ENCODE results near the gene PACS2.

The PACS2 gene

DNA sequence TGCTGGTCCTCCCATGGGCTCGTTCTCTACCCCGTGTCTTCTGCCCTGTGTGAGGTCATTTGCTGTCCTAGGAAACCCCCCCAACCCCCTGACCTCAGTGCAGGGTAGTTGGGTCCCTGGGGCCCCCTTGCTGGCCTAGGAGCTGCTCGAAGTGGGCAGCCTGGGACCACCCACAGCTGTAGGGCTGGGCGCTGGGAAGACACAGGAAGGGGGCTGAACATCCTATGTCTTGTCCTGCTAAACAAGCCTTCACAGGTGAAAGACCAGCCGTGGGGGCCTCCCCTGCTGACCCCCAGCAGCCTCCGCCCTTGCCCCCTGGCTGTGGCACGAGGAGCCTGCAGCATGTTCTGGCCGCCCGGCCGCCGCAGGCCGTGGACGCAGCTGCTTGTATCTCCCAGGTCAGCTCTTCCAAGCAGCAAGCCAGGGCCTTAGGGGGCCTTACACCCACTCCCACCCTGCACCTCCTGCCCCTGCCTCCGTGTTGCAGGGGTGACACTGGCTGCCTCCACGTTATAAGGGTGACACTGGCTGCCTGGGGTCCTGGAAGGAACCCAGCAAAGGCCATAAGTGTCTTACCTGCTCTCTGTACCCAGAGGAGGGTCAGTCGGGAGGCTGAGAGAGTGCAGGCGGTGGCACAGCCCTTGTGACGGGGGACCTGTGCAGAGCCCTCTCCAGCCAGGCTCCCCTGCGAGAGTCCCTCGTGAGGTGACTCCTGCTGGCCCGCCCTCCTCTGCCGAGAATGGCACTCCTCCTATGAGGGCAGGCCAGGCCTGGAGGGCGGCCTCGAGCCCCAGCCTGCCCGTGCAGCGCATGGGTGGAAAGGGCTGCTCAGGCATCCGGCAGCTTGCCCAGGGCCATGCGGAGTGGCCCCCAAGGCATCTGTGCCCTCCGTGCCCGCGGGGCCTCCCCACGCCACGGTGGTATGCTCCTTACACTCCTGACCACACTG lies 72.3 kb downstream of the PACS2 start:
- DNase-seq (ENCODE audit: low spot score): no peak

DNA sequence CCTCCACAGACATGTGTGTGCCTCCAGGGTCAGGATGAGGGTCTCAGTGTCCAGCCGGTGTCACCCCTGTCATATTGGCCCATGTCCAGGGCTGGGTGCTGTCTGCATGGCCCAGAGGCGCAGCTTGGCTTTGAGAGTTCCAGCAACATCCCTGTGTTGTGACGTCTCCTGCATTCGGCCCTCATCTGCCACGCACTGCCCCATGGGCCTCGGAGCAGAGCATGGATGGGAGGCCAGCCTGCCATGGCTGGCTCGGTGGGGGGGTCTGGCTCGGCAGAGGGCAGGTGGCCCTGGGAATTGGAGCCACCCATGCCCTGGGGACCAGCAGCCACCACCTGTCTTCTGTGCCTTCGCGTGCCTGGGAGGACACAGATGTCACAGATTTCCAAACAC lies 73.0 kb downstream of the PACS2 start:
- DNase-seq (ENCODE audit: low spot score): no peak

DNA sequence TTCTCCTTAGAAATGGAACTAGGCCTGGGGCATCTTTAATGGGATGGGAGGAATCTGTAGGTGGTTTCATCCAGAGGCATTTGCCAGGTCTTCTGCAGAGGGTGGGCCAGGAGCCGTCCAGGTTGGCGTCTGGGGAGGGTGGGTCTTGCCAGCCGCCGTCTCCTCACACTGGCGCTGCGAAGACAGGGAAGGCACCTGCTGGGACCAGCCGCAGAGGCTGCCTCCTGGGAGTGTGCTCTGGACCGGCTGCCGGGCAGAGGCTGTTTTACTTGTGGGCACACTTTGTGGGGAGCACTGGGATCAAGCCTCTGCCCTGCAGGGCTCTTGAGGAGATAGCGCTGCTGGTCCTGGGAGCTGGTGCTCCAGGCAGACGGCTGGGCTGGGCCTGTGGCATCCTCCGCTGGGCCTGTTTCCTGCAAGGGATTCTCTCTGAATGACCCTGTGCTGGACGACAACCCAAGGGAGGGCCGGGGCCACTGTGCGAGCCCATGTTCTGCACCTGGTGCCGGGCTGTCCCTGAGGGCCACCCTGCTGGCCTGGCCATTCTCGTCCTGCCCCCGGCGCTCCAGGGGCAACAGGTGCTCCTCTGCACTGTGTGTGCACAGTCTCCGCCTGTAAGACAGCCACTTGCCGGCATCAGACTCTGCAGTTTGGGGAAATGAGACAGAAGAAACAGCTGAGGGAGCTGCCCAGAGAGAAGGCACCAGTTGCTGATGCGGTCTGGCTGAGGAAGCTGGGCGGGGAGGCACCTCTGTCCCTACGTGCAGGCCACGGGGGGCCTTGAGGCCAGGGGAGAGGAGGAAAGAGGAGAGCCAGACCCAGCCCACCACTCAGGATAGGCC lies 73.8 kb downstream of the PACS2 start:
- DNase-seq (ENCODE audit: low spot score): peak; percentile 47

DNA sequence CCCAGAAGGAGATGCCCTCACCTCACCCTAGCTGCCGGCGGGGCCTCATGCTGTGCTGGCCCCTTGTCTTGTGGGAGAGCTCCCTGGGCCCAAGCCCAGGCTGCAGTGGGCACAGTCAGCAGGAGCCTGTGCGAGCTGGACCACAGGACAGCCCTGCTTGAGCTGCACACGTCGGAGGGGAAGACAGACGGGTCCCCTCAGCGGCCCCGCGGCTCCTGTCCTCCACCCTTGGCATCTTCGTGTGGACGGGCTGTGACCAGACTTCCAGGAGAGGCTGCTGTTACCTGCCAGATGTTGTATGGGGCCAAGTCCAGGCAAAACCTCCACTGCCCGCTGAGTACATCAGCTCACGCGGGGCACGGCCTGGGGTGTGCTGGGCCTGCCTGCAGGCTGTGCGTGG lies 74.4 kb downstream of the PACS2 start:
- DNase-seq (ENCODE audit: low spot score): no peak

DNA sequence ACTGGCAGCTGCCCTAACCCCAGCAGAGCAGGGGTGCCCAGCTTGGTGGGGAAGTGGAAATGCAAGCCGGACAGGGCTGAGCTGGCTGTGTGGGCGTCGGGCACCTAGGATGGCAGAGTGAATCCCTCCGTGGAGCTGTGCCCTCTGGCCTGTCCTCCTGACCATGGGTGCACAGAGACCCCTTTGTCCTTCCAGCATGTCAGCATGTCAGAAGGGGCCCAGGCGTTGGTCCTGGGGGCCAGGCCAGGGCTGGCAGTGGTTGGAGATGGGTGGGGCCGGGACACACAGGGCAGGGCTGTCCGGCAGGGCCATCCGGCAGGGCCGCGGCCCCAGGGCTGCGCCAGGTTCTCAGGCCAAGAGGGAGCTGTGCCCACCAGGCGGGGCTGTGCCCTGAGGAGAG lies 75.0 kb downstream of the PACS2 start:
- DNase-seq (ENCODE audit: low spot score): peak; percentile 37

DNA sequence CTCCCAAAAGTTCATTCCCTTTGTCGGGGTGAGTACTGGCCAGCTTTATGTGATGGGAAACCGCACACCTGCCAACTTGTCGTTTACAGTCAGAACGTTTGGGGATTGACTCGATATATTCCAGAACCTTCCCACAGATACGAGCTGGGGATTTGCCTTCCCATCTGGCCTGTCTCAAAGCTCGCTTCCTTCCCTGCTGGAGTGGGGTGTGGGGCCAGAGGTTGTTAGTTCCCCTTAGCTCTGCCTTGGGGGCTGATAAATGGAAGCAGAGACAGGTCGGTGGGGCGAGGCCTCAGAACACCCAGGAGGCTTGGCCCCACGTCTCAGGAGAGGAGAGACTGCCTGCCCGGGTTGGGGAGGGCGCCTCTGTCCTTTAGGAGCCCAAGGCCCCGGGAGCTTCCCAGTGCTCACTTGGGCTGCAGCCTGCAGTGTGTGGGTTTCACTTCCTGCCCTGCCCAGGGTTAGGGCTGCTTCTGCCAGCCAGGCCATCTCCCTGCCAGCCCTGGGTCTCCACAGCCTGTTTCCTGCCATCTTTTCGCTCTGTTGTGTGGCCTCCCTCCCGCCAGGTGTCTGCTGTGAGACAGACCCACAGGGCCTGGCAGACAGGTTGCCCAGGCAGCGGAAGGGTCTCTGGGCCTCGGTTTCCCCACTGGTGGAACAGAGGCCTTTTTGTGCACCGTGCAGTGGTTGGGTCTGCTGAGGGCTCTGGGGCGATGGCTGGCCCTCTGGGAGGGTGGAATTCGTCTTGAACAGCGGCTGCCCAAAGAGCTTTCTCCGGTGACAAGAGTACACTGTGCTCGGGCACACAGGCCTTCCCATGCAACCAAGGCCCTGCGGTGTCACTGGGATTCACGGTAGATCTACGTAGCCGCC lies 75.7 kb downstream of the PACS2 start:
- DNase-seq (ENCODE audit: low spot score): peak; percentile 58

DNA sequence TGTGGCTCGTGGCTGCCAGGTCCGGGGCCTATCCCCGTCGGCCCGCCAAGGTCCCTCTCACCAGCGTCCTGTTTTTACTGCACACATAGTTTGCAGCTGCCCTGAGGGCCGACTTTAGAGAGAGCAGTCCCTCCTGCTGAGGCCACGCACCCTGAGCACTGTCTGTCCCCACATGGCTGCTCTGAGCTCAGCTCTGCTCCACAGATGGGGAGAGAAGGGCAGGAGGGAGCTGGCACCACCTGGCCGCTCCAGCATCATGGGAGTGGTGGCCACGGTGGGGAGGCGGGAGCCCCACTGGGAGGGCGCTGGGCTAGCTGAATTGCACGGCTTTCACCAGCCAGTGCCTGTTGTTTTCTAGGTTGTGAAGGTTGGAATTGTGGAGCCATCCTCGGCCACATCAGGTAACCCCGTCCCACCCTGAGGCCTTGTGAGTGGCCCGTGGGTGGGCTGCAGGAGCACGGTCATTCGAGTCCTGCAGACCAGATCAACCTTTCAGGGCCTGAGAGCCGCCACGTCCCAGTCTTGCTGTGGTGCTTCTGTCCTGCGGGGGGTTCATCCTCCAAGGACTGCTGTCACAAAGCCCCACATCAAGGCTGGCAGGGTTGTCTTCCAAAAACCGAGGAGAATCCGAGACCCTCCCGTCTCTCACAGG lies 76.4 kb downstream of the PACS2 start:
- DNase-seq (ENCODE audit: low spot score): no peak

DNA sequence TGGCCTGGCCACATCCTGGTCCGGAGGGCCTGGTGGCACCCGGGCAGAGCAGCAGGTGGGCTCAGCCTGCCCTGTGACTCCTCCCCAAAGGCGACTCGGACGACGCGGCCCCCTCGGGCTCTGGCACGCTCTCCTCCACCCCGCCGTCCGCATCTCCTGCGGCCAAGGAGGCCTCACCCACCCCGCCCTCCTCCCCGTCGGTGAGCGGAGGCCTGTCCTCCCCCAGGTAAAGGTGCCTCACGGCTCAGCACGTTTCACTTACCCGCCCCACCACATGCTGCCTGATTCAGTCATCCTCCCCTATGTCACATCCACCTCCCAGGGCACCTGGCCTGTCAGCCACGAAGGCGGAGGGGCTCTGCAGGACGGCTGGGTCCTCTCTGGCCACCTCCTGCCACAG lies 77.0 kb downstream of the PACS2 start:
- DNase-seq (ENCODE audit: low spot score): no peak

DNA sequence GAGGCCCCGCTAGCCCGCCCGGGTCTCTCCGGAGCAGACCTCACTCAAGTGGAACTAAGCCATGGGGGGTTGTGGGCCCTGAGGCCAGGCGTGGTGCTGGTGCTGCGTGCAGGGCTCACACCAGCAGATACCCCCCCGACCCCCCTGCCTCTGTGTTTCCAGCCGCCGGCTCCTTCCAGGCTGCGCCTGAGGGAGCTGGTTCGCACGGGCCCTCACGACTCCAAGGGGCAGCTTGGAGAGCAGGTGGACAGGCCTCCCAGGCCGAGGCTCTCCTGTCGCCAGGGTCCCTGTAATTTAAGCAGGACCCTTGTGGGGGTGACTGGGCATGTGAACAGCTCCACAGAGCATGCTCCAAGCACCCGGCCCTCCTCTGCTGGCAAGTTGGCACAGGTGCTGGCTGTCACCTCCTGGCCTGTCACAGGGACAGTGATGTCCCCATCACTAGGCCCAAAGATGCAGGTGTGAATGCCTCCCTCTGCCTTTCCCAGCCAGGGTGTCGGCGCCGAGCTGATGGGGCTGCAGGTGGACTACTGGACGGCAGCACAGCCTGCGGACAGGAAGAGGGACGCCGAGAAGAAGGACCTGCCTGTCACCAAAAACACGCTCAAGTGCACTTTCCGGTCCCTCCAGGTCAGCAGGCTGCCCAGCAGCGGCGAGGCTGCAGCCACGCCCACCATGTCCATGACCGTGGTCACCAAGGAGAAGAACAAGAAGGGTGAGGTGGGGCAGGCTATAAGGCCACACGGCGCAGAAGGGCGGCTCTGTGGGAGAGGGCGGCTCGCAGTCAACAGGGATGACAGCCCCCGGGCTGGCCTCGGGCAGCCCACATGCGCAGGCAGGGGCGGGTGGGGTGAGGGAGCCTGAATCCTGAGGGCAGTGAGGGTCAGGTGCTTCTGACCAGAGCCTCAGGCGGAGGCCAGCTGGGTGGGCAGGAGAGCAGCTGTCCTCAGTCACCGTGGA lies 77.9 kb downstream of the PACS2 start:
- DNase-seq (ENCODE audit: low spot score): no peak

DNA sequence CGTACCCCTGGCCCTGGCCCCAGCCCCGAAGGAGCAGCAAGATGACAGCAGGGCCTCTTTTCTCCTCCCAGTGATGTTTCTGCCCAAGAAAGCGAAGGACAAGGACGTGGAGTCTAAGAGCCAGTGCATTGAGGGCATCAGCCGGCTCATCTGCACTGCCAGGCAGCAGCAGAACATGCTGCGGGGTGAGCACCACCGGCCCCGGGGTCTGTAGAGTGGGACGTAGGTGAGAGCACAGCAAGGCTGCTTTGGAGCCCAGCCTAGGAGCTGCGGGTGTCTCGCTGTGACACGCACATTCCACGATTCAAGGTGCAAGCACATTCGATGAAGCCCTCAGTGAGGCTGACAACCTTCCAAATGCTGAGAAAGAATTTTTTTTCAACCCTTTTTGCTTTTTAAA lies 78.6 kb downstream of the PACS2 start:
- no peak for DNase-seq (ENCODE audit: low spot score)

DNA sequence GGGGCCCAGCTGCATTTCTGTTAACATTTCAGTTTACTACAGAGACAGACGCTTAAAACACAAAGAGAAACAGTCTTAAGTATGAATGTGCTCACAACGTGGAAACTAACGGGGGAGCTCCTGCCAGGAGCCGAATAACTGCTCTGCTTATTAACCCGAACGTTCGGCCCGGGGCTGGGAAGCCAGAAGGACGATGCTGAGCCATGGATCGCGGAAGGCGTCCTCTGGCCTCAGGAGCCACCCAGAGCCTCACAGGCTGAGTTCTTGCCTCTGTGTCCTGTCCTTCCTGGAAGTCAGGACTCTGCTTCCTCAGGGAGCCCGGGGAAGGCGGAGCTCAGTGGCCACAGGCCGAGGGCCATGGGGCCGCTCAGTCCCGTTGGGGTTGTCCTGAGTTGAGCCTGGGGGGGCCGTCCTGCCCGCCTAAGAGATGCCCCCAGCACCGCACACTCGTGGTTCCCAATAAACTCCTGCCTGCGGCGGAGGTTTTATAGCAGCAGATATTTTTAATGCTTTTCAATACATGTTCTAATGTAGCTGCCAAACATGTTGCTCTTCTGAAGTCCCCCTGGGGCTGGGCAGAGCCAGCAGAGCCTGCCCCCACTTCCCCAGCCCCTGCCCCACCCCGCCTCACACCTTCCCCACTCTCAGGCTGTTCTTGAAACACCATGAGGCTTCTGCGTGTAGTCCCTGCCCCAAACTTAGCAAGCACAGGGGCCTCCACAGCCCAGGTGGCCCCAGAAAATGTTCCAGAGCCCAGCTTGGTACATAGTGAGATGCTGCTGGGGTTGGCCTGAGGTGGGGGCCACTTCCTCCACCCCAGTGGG lies 80.4 kb downstream of the PACS2 start:
- no peak for DNase-seq (ENCODE audit: low spot score)

DNA sequence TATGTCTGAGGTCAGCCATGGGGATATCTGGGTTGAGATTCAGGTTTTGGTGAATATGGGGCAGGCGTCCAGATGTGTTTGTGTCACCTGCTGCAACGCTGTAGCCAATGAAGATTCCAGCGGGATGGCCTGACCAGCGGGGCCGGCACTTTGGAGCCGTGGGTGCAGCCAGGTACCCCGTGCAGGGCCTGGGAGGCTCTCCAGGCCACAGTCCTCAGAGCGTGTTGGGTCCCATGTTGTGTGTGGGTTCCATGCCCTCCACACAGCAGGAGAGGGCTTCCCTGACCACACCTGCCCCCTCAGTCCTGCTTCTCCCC lies 80.9 kb downstream of the PACS2 start:
- DNase-seq (ENCODE audit: low spot score): no peak

DNA sequence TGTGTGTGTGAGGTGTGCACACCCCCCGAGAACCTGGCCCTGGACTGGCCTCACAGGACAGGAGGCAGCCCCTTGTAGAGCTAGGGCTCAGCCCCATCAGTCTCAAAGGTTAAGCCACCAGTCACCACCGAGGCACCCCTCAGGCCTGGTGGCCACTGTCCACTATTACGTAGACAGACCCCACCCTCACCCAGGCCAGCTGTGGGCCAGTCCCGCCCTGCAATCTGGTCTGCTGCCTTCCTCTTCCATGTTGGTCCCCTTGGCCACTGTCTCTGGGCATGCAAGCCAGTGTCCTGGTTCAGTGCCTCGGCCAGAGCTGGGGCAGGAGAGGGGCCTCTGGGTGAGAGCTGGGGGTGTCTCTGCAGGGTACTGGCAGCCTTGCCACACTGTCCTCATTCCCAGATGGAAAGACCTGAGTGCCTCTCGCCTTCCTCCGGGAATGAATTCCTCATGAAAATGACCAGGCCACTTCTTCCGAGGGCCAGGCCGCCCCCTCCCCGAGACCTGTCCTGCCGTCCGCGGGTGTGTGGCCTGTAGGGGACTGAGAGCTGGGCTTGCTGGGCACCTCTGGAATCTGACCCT lies 82.9 kb downstream of the PACS2 start:
- no peak for DNase-seq (ENCODE audit: low spot score)

DNA sequence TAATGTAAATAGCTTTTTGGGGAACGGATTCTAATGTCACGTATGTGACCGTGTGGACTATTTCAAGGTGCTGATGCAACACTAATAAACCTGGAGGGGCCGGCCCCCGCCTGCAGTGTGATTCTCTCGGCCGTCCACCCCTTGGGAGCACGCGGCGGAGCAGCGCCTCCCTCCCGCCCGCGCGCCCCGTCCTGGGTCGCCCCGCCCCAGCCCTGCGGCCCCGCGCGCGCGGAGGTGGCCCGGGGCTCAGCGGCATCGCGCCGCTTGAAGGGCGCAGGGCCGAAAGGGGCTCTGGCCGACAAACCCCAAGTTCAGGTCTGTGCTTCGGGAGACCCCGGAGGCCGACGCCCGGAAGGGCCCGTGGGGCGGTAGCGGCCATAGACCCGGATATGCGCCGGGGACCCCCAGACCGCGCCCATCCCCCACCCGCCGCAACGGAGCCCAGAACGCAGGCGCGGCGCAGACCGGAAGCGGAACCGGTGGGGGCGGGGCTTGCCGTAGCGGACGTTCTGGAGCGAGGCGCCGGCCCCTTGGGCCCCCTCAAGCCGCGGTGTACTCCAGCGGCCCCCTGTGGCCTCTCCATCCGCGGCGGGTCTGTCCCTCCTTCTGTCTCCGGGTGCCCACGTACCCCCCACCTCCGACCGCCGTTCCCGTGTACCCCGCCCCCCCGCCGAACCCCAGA lies 83.6 kb downstream of the PACS2 start, which contains the start of gene TEX22:
Gene TEX22, plus strand, starts transcription at position 495 of the 682 bp plus-strand sequence. CDS start 803 bp downstream, outside the sequence.
- peak; percentile 78 for DNase-seq (ENCODE audit: low spot score)

DNA sequence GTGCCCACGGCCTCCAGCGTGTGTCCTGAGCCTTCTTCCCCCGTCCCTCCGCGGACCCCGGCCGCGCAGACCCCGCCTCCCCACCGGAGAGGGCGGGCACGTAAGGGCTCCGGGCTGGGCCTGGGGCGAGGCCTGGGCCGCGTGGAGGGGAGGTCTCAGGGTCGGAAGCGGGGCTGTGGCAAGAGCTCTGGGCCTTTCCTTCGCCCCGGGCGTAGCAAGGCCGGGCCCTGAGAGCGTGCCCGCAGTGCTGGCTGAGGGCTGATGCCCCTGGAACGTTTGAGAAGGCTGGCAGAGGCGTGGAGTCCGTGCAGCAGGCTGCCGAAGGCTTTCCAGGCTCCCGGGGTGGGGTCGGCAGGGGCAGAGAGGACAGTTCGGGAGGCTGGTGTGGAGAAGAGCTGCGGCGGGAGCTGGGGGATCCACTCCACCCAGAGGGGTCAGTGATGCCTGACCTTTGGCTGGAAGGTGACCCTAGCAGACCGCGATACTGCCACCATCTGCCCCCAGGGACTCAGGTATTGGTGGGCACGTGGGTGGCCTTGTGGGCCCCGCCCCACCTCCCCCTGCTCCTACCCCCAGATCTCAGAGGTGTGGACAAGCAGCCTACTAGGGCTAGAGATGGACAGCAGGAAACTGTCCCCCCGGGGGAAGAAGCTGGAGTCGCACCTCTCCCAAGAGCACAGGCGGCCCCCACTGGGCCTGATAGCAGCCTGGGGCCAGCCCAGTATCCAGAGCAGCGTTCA lies 84.3 kb downstream of the PACS2 start:
- DNase-seq (ENCODE audit: low spot score): no peak

DNA sequence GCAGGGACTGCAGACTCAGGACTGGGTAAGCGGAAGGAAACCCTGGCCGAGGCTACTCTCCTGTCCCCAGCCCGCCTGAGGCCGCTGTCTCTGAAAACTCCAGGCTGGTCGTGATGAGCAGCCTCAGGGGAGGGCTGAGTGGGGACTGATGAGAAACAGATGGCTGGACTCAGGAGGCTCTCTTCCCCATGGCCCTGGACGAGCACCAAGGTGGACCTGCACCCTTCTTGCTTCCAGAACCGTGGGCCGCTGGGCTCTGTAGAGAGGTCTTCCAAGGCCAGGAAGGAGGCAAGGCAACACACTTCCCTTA lies 84.9 kb downstream of the PACS2 start:
- DNase-seq (ENCODE audit: low spot score): no peak

DNA sequence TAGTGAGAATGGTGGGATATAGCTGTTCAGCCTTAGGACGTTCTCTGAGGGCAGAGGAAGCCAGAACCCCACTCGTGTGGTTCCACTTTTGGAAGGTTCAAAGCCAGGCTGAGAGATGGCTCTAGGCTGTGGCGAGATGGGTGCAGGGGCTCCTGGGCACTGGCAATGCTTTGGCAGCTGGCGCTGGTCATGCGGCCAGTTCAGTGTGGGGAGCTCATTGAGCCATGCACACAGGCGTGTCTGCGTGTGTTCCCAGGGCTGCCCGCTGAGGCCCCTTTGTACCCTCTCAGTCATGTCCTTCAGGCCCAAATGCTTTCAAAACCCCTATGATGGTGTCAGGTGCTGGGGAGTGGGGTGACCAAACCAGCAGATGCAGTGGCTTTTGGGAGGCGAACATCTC lies 85.5 kb downstream of the PACS2 start:
- no peak for DNase-seq (ENCODE audit: low spot score)

DNA sequence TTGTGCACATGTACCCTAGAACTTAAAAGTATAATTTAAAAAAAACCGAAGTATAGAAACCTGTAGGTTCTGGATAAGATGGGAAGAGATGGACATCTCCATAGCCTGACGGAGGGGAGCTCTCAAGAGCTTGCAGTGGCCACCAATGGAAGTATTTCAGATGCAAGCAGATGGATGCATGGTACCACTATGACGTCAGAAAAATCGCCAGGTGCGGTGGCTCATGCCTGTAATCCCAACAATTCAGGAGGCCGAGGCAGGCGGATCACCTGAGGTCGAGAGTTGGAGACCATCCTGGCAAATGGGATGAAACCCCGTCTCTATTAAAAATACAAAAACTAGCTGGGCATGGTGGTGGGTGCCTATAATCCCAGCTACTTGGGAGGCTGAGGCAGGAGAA lies 87.2 kb downstream of the PACS2 start:
- no peak for DNase-seq (ENCODE audit: low spot score)

Measured in Ammon's horn (tissue), 1 donor.